Left lung (tissue), 10 donors: ENCODE measurements around the gene OR9Q2. TPM values are rescaled to one million over a fixed set of nuclear protein-coding genes. Genes with fewer than 3 reads are reported as not detected.

ENCODE experiments used
- ATAC-seq: fragments of 200-7000 bp; cut with Tn5 transposase; one replicate; pipeline ENCODE4 v1.9.1; 2020; ENCODE audit warnings: moderate library complexity
- DNase-seq, 4 donors: peaks; one replicate each; pipeline ENCODE4 v3.0.0-alpha.2; 2013 to 2020
- H3K27ac ChIP-seq, 2 donors: fragments of 200-600 bp; sonication (generic) in 1 of 2; one replicate each; pipeline versions ENCODE4 v1.5.0 to v1.8.0; 2020 to 2021
- H3K27me3 ChIP-seq, 2 donors: fragments of 200-600 bp; sonication (generic) in 1 of 2; one replicate each; pipeline versions ENCODE4 v1.5.0 to v1.8.0; 2020 to 2021
- H3K36me3 ChIP-seq, 2 donors: fragments of 200-600 bp; sonication (generic) in 1 of 2; one replicate each; pipeline versions ENCODE4 v1.5.0 to v1.8.0; 2020 to 2021
- H3K4me1 ChIP-seq, 2 donors: fragments of 200-600 bp; one replicate each; pipeline ENCODE4 v1.8.0; 2021
- H3K4me3 ChIP-seq, 2 donors: fragments of 200-600 bp; sonication (generic) in 1 of 2; one replicate each; pipeline versions ENCODE4 v1.5.0 to v1.8.0; 2020 to 2021; ENCODE audit warnings: mild to moderate bottlenecking in 1 of 2
- H3K9me3 ChIP-seq, 2 donors: fragments of 200-600 bp; sonication (generic) in 1 of 2; one replicate each; pipeline versions ENCODE4 v1.5.0 to v1.8.0; 2020 to 2021
- intact Hi-C, 2 donors: fragments of 100-400 bp; cut with DNase I; formaldehyde crosslinking; loops; one replicate each; pipeline versions ENCODE4 v1.11.2 to v1.14.2; 2022
- polyA plus RNA-seq, 6 donors: library from polyadenylated mRNA; unstranded; fragments of 120-200 nt; gene quantifications; one replicate each; pipeline ENCODE4 v1.2.1, GENCODE V29; 2013; ENCODE audit not compliant: insufficient read length in 6 of 6
- total RNA-seq, 2 donors: library from RNA; stranded (reverse); fragmentation: NEBNext Ultra II Directional; extraction: Animal tissue kit (Norgen Biotek cat#: 25700); gene quantifications; one replicate each; pipeline ENCODE4 v1.2.1, GENCODE V29; 2021
- TF ChIP-seq, protein P1 (sequence below), 2 donors: fragments of 200-600 bp; sonication (generic) in 1 of 2; IDR thresholded peaks; one replicate each; pipeline versions ENCODE4 v1.5.0 to v1.8.0; 2021; ENCODE audit warnings: antibody characterized with exemption in 2 of 2
- donor health status: DM: no; HTN: yes; CAD: no.
- donor health status: DM: no; HTN: no; CAD: no.

Gene OR9Q2
- total and polyA plus RNA-seq, 8 donors: not detected

DNA sequence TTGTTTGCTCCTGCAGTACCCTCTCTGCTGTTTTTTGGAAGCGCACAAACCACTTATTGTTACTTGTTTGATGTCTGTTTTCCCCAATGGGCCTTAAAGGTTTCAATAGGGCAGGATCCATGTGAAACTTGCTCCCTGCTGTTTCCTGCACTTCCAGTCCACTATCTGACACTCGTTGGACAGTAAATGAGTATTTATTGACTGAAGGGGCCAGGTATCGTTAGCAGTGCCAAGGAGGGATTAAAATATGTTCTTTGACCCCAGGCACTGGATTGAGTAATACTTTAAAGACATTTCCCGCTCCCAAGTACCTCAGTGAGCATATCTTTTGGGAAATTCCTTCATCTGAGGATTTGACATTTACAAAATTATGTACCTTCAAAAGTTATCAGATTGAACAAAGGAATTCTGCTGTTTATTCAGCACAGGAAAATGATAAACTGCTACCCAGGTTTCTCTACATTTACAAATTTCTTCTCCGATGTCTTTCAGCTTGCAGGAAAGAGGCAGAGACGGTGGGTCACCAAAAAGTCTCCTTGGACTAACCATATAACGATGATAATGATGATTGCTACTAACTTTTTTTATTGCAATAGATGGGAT is 23.3 kb upstream of the OR9Q2 start:
- H3K4me1 ChIP-seq: no peaks in the 10 kb centered on the region
- H3K36me3 ChIP-seq: no peaks in the 10 kb centered on the region
- no peaks in the 10 kb centered on the region for H3K27me3 ChIP-seq
- H3K9me3 ChIP-seq: no peaks in the 10 kb centered on the region
- intact Hi-C loops: no loop called here
- DNase-seq: no peak
- ATAC-seq: no peak
- no peak overlapping the region for H3K4me3 ChIP-seq
- TF ChIP-seq, protein P1, sequence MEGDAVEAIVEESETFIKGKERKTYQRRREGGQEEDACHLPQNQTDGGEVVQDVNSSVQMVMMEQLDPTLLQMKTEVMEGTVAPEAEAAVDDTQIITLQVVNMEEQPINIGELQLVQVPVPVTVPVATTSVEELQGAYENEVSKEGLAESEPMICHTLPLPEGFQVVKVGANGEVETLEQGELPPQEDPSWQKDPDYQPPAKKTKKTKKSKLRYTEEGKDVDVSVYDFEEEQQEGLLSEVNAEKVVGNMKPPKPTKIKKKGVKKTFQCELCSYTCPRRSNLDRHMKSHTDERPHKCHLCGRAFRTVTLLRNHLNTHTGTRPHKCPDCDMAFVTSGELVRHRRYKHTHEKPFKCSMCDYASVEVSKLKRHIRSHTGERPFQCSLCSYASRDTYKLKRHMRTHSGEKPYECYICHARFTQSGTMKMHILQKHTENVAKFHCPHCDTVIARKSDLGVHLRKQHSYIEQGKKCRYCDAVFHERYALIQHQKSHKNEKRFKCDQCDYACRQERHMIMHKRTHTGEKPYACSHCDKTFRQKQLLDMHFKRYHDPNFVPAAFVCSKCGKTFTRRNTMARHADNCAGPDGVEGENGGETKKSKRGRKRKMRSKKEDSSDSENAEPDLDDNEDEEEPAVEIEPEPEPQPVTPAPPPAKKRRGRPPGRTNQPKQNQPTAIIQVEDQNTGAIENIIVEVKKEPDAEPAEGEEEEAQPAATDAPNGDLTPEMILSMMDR (IDR thresholded peaks at IDR 0.05): no peak
- H3K27ac ChIP-seq: no peak overlapping the region

DNA sequence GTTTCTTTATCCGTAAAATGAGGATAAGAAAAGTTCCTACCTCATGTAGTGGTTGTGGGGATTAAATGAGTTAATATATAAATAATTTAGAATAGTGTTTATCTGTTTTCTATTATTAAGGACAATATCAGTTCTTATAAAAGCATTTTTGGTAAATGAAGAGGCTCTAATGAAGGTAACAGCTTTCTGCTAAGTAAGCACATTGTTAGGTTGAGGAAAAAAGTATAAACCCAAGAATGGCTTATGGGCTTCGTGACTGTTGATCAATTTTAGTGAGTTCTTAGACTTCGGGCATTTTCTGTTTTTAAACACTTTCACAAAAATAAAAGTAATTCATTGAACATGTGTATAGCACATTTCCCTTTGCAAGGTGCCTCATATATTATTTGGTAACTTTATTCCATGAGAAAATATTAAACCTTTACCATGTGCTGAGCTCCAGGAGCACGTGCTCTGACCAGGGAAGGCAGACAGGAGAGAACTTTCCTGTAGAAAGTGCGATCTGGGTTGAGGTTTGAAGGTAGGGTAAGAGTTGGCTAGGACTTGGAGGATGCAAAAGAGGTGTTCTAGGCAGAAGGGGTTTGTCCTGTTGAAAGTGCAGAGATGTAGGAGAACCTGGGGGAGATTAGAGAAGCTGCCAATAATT is 11.3 kb upstream of the OR9Q2 start:
- Histone ChIP-seq H3K36me3 (no peaks in the 10 kb centered on the region), H3K4me1 (no peaks in the 10 kb centered on the region), H3K9me3 (no peaks in the 10 kb centered on the region), H3K27ac (no peak overlapping the region), H3K27me3 (no peaks in the 10 kb centered on the region), H3K4me3 (no peak overlapping the region)
- ATAC-seq (no peak), DNase-seq (no peak)
- intact Hi-C loops: no loop called here
- TF ChIP-seq, protein P1 (IDR thresholded peaks at IDR 0.05): no peak

DNA sequence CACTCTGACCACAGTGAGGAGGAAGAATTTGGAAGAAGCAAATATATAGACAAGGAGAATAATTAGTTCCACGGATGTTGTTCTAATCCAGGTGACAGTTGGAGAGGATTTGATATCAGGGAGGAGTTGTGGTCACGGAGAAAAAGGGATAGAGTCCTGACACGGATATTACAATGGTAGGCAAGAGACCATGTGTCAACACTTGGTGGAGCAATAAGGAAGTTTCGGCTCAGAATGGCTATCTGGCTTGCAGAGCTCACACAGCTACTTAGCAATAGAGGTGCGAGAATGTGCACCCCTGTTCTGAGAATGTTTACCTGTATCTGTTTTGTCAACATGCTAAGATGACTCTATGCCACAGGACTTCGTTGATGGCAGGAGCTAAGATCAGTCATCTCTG is 10.4 kb upstream of the OR9Q2 start:
- TF ChIP-seq, protein P1 (IDR thresholded peaks at IDR 0.05): no peak
- Histone ChIP-seq H3K36me3 (no peaks in the 10 kb centered on the region), H3K4me1 (no peaks in the 10 kb centered on the region), H3K27ac (no peak overlapping the region), H3K9me3 (no peaks in the 10 kb centered on the region), H3K4me3 (no peak overlapping the region), H3K27me3 (no peaks in the 10 kb centered on the region)
- no peak for DNase-seq
- ATAC-seq: no peak
- intact Hi-C loops: no loop called here

DNA sequence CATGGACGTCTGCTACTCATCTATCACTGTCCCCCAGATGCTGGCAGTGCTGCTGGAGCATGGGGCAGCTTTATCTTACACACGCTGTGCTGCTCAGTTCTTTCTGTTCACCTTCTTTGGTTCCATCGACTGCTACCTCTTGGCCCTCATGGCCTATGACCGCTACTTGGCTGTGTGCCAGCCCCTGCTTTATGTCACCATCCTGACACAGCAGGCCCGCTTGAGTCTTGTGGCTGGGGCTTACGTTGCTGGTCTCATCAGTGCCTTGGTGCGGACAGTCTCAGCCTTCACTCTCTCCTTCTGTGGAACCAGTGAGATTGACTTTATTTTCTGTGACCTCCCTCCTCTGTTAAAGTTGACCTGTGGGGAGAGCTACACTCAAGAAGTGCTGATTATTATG is 9.2 kb upstream of the OR9Q2 start:
- DNase-seq (no peak), ATAC-seq (no peak)
- no peak overlapping the region for H3K27ac ChIP-seq
- H3K27me3 ChIP-seq: no peaks in the 10 kb centered on the region
- no peaks in the 10 kb centered on the region for H3K9me3 ChIP-seq
- intact Hi-C loops: no loop called here
- H3K4me1 ChIP-seq: no peaks in the 10 kb centered on the region
- no peak overlapping the region for H3K4me3 ChIP-seq
- TF ChIP-seq, protein P1 (IDR thresholded peaks at IDR 0.05): no peak
- no peaks in the 10 kb centered on the region for H3K36me3 ChIP-seq

DNA sequence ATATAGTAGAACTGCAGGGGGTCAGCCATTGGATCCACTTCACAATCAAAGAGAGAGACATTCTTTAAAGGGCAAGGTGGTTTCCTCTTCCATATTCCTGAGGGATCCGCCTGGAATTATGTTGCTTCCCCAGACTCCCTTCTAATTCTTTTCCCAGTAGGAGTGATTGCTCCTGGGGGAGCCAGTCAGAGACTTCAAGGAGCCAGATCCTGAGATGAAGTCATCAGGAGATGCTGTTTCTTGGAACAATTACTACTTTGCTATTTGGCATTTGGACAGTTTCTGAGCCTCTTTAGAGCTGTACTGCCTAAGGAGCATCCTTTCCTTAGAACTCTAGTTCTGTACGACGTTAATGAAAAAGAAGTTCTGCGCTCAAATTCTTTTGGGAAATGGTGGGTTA is 1.9 kb upstream of the OR9Q2 start:
- no peaks in the 10 kb centered on the region for H3K36me3 ChIP-seq
- DNase-seq (no peak), ATAC-seq (no peak)
- no peak overlapping the region for H3K4me3 ChIP-seq
- no peaks in the 10 kb centered on the region for H3K4me1 ChIP-seq
- H3K27ac ChIP-seq: no peak overlapping the region
- intact Hi-C loops: no loop called here
- no peaks in the 10 kb centered on the region for H3K27me3 ChIP-seq
- TF ChIP-seq, protein P1 (IDR thresholded peaks at IDR 0.05): no peak
- H3K9me3 ChIP-seq: no peaks in the 10 kb centered on the region
